Astrocyte of the spinal cord (primary cell): ENCODE results near the gene TACR2.
A peak's percentile ranks its signal among the peaks of the same experiment; 100 is the strongest.

Experiments used
- DNase-seq: peaks from one replicate; pipeline ENCODE4 v3.0.0; 2011; ENCODE audit warnings: low read depth, low spot score
- H3K4me3 ChIP-seq: 2 replicates; pipeline ENCODE4 v1.5.1; 2011; ENCODE audit warnings: low read depth, mild to moderate bottlenecking, low read length, moderate library complexity
- CTCF ChIP-seq: IDR thresholded peaks from 2 replicates; pipeline ENCODE4 v1.5.1; 2012; ENCODE audit warnings: low read depth, mild to moderate bottlenecking, low read length, inconsistent platforms
- in situ Hi-C: cut with HindIII; loops from 2 replicates; pipeline ENCODE4 v1.10.0; 2017; ENCODE audit warnings: low sequenced_read_pairs

The TACR2 gene

GRCh38 chr10:69361303-69361614, 55.5 kb downstream of the TACR2 start:
- TF ChIP-seq CTCF, result no peak
- in situ Hi-C loops, result no loop called here
- no peak overlapping the region for H3K4me3 ChIP-seq
- no peak for DNase-seq

- no peak overlapping the region for H3K4me3 ChIP-seq
- peak; percentile 92 for DNase-seq
- in situ Hi-C loops, result no loop called here
- no peak for TF ChIP-seq CTCF
These were observed 56.0 kb downstream of the TACR2 start for GRCh38 chr10:69360485-69361302.

GRCh38 chr10:69359594-69359993, 57.1 kb downstream of the TACR2 start:
- no peak for TF ChIP-seq CTCF
- H3K4me3 ChIP-seq, result no peak overlapping the region
- DNase-seq, result no peak
- in situ Hi-C loops, result no loop called here

- H3K4me3 ChIP-seq, result no peak overlapping the region
- in situ Hi-C loops, result no loop called here
- TF ChIP-seq CTCF, result no peak
- peak; percentile 25 for DNase-seq
These were observed 57.6 kb downstream of the TACR2 start for GRCh38 chr10:69359148-69359547.

- no peak for DNase-seq
- no peak for TF ChIP-seq CTCF
- in situ Hi-C loops, result no loop called here
- H3K4me3 ChIP-seq, result no peak overlapping the region
These were observed 58.4 kb downstream of the TACR2 start for GRCh38 chr10:69358148-69358795.

GRCh38 chr10:69356187-69356586, 60.5 kb downstream of the TACR2 start:
- in situ Hi-C loops, result no loop called here
- DNase-seq, result no peak
- TF ChIP-seq CTCF, result no peak
- H3K4me3 ChIP-seq, result no peak overlapping the region
